HepG2 (cell line): ENCODE data around the gene GALNT15. TPM values are rescaled to one million over a fixed set of nuclear protein-coding genes. Genes with fewer than 3 reads are reported as not detected.
A peak's percentile ranks its signal among the peaks of the same experiment; 100 is the strongest.

Source experiments
- DNMT1 ChIP-seq: sonication (generic); formaldehyde crosslinking; IDR thresholded peaks from 2 replicates; pipeline ENCODE4 v1.5.1; 2020; ENCODE audit warnings: mild to moderate bottlenecking, missing genetic modification reagents
- ELF4 ChIP-seq: sonication (generic); formaldehyde crosslinking; IDR thresholded peaks from 2 replicates; pipeline ENCODE4 v1.5.0; 2020; ENCODE audit warnings: missing genetic modification reagents, mild to moderate bottlenecking, moderate library complexity, borderline replicate concordance
- FOXJ3 ChIP-seq: sonication (generic); formaldehyde crosslinking; IDR thresholded peaks from 2 replicates; pipeline ENCODE4 v1.4.0; 2020; ENCODE audit warnings: missing genetic modification reagents, mild to moderate bottlenecking, borderline replicate concordance
- GABPA ChIP-seq, 2 experiments: IDR thresholded peaks; 2 replicates each; pipeline ENCODE4 v1.6.1; 2011 to 2016; ENCODE audit warnings: low read depth in 2 of 2, low read length in 1 of 2, missing biosample characterization in 1 of 2, missing genetic modification characterization in 1 of 2
- GATAD2A ChIP-seq: IDR thresholded peaks from 2 replicates; pipeline ENCODE4 v1.6.1; 2016
- KLF13 ChIP-seq: sonication (generic); formaldehyde crosslinking; IDR thresholded peaks from 2 replicates; pipeline ENCODE4 v1.4.0; 2020; ENCODE audit warnings: mild to moderate bottlenecking, missing genetic modification reagents
- NCOA1 ChIP-seq: sonication (generic); formaldehyde crosslinking; IDR thresholded peaks from 2 replicates; pipeline ENCODE4 v1.9.0; 2021; ENCODE audit warnings: missing genetic modification reagents
- NCOA2 ChIP-seq: sonication (generic); formaldehyde crosslinking; IDR thresholded peaks from 2 replicates; pipeline ENCODE4 v1.8.0; 2022; ENCODE audit warnings: inconsistent platforms
- NCOR1 ChIP-seq: fragments of 200-600 bp; sonication (generic); IDR thresholded peaks from 2 replicates; pipeline ENCODE4 v1.7.0; 2017; ENCODE audit warnings: antibody characterized with exemption, low read length, borderline replicate concordance
- NFE2L1 ChIP-seq: sonication (generic); formaldehyde crosslinking; IDR thresholded peaks from 2 replicates; pipeline ENCODE4 v1.4.0; 2020; ENCODE audit warnings: missing genetic modification reagents, mild to moderate bottlenecking, borderline replicate concordance
- SAP130 ChIP-seq: IDR thresholded peaks from 2 replicates; pipeline ENCODE4 v1.6.1; 2016; ENCODE audit warnings: low read depth
- SOX13 ChIP-seq, 3 experiments: fragments of 450-650 bp in 1 of 3; sonication (generic) in 1 of 3; formaldehyde crosslinking in 1 of 3; IDR thresholded peaks in 2 of 3; conservative IDR thresholded peaks in 1 of 3; 2 replicates each; pipeline versions ENCODE4 v1.5.0 to v1.6.1; 2016 to 2020; ENCODE audit warnings: antibody characterized with exemption in 1 of 3, mild to moderate bottlenecking in 1 of 3, missing compliant biosample characterization in 1 of 3, missing genetic modification reagents in 1 of 3, moderate library complexity in 1 of 3
- SUZ12 ChIP-seq: fragments of 150-350 bp; IDR thresholded peaks from 2 replicates; pipeline ENCODE4 v1.6.1; 2014; ENCODE audit warnings: low read depth, low read length
- TCF7L2 ChIP-seq: IDR thresholded peaks from 2 replicates; pipeline ENCODE4 v1.6.1; 2011; ENCODE audit warnings: mild to moderate bottlenecking, low read depth, low read length, moderate library complexity
- TFDP1 ChIP-seq: IDR thresholded peaks from 2 replicates; pipeline ENCODE4 v1.6.1; 2016; ENCODE audit warnings: missing compliant biosample characterization, missing genetic modification reagents, borderline replicate concordance
- U2AF2 ChIP-seq: fragments of 200-400 bp; formaldehyde crosslinking; IDR thresholded peaks from 2 replicates; pipeline ENCODE4 v1.6.1; 2017; ENCODE audit warnings: low read depth, mild to moderate bottlenecking, low read length
- ZBTB1 ChIP-seq: sonication (generic); formaldehyde crosslinking; IDR thresholded peaks from 2 replicates; pipeline ENCODE4 v1.4.0; 2020; ENCODE audit warnings: missing genetic modification reagents, borderline replicate concordance
- ZBTB8A ChIP-seq: sonication (generic); formaldehyde crosslinking; IDR thresholded peaks from 2 replicates; pipeline ENCODE4 v1.4.0; 2020; ENCODE audit warnings: mild to moderate bottlenecking, low read depth, missing genetic modification reagents, borderline replicate concordance
- ZFP1 ChIP-seq: IDR thresholded peaks from 2 replicates; pipeline ENCODE4 v1.6.1; 2016
- ZIK1 ChIP-seq: sonication (generic); formaldehyde crosslinking; IDR thresholded peaks from 2 replicates; pipeline ENCODE4 v1.5.0; 2020; ENCODE audit warnings: mild to moderate bottlenecking, low read depth, missing genetic modification reagents, borderline replicate concordance
- ZMYM2 ChIP-seq: sonication (generic); formaldehyde crosslinking; IDR thresholded peaks from 2 replicates; pipeline ENCODE4 v1.8.0; 2022; ENCODE audit warnings: mild to moderate bottlenecking, missing genetic modification reagents
- ZNF430 ChIP-seq: sonication (generic); formaldehyde crosslinking; IDR thresholded peaks from 2 replicates; pipeline ENCODE4 v1.9.0; 2021; ENCODE audit warnings: mild to moderate bottlenecking, missing genetic modification reagents
- ZNF550 ChIP-seq: sonication (generic); formaldehyde crosslinking; IDR thresholded peaks from 2 replicates; pipeline ENCODE4 v1.4.0; 2020; ENCODE audit warnings: mild to moderate bottlenecking, missing genetic modification reagents, borderline replicate concordance
- ZNF691 ChIP-seq: sonication (generic); formaldehyde crosslinking; IDR thresholded peaks from 2 replicates; pipeline ENCODE4 v1.4.0; 2020; ENCODE audit warnings: missing genetic modification reagents, low read depth, mild to moderate bottlenecking, borderline replicate concordance
- ZSCAN12 ChIP-seq: sonication (generic); formaldehyde crosslinking; IDR thresholded peaks from 2 replicates; pipeline ENCODE4 v1.9.0; 2021; ENCODE audit warnings: mild to moderate bottlenecking, missing genetic modification reagents
- polyA plus RNA-seq, 8 experiments: library from polyadenylated mRNA; depleted of rRNA in 3 of 8; stranded (reverse) in 7 of 8; unstranded in 1 of 8; fragments of >200 nt; fragmentation: Illumina TruSeq in 4 of 8; extraction: Trizol in 4 of 8; gene quantifications; 2 replicates each; pipeline versions ENCODE4 v1.2.1 to v1.2.3, GENCODE V29; 2011 to 2016; ENCODE audit warnings: low read depth in 4 of 8, missing spikeins in 1 of 8, mixed read lengths in 1 of 8; ENCODE audit not compliant: insufficient read depth in 1 of 8
- total RNA-seq, 5 experiments: library from RNA; depleted of rRNA; stranded (reverse); fragments of >200 nt; fragmentation: Illumina TruSeq; extraction: Trizol; gene quantifications; 2 replicates each; pipeline ENCODE4 v1.2.3, GENCODE V29; 2016; ENCODE audit warnings: low read depth in 1 of 5
- TF ChIP-seq, protein P1 (sequence below): IDR thresholded peaks from 2 replicates; pipeline ENCODE4 v1.6.1; 2018; ENCODE audit warnings: missing genetic modification reagents
- TF ChIP-seq, protein P2 (sequence below): sonication (generic); formaldehyde crosslinking; IDR thresholded peaks from 2 replicates; pipeline ENCODE4 v1.5.0; 2020; ENCODE audit warnings: mild to moderate bottlenecking, missing genetic modification reagents

The GALNT15 gene
- total and polyA plus RNA-seq, 2 of the 13 experiments (the other 11 are each of a cell fraction or from before 2014, with no cell fraction given) = 0.02 to 0.04 TPM

DNA sequence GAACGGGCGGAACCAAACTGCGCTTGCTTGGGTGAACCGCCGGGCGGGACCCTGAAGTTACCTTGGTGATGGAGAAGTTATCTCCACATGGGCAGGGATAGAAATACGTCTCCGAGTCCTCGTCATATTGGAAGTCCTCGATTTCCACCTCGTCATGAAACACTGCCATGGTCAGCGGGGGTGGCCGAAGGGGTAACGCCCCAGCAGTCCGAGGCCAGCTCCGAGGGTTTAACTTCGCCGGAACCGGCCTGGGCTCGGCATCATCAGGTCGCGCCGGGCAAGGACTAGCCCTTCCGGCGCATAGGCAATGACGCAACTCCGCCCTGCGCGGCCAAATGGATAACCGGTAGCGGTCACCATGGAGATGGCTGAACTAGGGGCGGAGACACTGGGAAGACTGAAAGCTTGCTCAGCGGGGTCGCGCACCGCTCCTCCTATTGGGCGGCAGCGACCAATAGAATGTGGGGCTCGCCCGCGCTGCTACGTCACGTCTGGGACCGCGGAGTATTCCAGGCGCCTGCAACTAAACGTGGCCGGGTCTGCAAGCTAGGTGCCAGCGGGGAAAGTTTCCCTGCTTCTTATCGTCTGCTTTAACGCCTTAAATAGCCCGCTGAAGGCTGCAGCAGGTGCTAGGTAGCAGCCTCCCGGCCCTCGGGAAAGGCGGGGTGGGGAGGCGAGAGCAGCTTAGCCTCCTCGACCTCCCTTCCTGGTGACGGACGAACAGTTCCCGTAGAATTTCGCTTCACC, 90.4 kb downstream of the GALNT15 start, which contains the start of the genes DPH3 and OXNAD1 (continued):
- TF ChIP-seq, protein P1, sequence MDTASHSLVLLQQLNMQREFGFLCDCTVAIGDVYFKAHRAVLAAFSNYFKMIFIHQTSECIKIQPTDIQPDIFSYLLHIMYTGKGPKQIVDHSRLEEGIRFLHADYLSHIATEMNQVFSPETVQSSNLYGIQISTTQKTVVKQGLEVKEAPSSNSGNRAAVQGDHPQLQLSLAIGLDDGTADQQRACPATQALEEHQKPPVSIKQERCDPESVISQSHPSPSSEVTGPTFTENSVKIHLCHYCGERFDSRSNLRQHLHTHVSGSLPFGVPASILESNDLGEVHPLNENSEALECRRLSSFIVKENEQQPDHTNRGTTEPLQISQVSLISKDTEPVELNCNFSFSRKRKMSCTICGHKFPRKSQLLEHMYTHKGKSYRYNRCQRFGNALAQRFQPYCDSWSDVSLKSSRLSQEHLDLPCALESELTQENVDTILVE (CRISPR knock-in tag) = peak; percentile 43; the same call in 1 of the 2 replicates
- no peak for TF ChIP-seq ZNF550
- TF ChIP-seq NFE2L1 (CRISPR knock-in tag) = no peak
- TF ChIP-seq NCOA1 (CRISPR knock-in tag) = no peak
- TF ChIP-seq ZBTB8A (CRISPR knock-in tag) = no peak
- TF ChIP-seq NCOR1 = 0 out of 2 replicates have a peak, but pooled peaks have one; percentile 1
- no peak for TF ChIP-seq TCF7L2
- no peak for TF ChIP-seq SOX13 (IDR thresholded peaks at IDR 0.05)
- no peak; a peak in 1 of 4 replicates for TF ChIP-seq SOX13 (CRISPR knock-in tag; conservative IDR thresholded peaks at IDR 0.05 in 1 of 2, IDR thresholded peaks at IDR 0.05 in 1 of 2)
- TF ChIP-seq ZNF430 (CRISPR knock-in tag) = peak; percentile 85
- peak; percentile 32; the same call in 1 of the 2 replicates for TF ChIP-seq FOXJ3 (CRISPR knock-in tag)
- no peak for TF ChIP-seq DNMT1 (CRISPR knock-in tag)
- TF ChIP-seq ZFP1 = peak; percentile 33; the same call in 1 of the 2 replicates
- TF ChIP-seq, protein P2, sequence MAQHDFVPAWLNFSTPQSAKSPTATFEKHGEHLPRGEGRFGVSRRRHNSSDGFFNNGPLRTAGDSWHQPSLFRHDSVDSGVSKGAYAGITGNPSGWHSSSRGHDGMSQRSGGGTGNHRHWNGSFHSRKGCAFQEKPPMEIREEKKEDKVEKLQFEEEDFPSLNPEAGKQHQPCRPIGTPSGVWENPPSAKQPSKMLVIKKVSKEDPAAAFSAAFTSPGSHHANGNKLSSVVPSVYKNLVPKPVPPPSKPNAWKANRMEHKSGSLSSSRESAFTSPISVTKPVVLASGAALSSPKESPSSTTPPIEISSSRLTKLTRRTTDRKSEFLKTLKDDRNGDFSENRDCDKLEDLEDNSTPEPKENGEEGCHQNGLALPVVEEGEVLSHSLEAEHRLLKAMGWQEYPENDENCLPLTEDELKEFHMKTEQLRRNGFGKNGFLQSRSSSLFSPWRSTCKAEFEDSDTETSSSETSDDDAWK (CRISPR knock-in tag) = no peak
- TF ChIP-seq NCOA2 (CRISPR knock-in tag) = no peak
- peak; percentile 97 for TF ChIP-seq GABPA (IDR thresholded peaks at IDR 0.05; ENCODE audit: low read depth, low read length)
- TF ChIP-seq GABPA (CRISPR knock-in tag; IDR thresholded peaks at IDR 0.05; ENCODE audit: low read depth) = peak; percentile 100
- no peak for TF ChIP-seq GATAD2A
- TF ChIP-seq U2AF2 = no peak
- TF ChIP-seq ZNF691 (CRISPR knock-in tag) = no peak
- no peak for TF ChIP-seq SUZ12
- no peak for TF ChIP-seq ZMYM2 (CRISPR knock-in tag)
- TF ChIP-seq ZBTB1 (CRISPR knock-in tag) = no peak
- no peak for TF ChIP-seq ZIK1 (CRISPR knock-in tag)
- TF ChIP-seq KLF13 = peak; percentile 76; the same call in 1 of the 2 replicates
- no peak for TF ChIP-seq ZSCAN12
- peak; percentile 36; the same call in 1 of the 2 replicates for TF ChIP-seq TFDP1 (CRISPR knock-in tag)
- no peak for TF ChIP-seq ELF4
- peak; percentile 99 for TF ChIP-seq SAP130 (CRISPR knock-in tag)
